Mesenchymal stem cell (in vitro differentiated cells and primary cell): ENCODE measurements around the gene LTBP2.

ENCODE experiments used
- DNase-seq: peaks from one replicate; pipeline ENCODE4 v3.0.0-alpha.2; 2013
- H2AFZ ChIP-seq: one replicate; pipeline ENCODE4 v1.6.1; 2013; ENCODE audit warnings: low read depth, mild to moderate bottlenecking, control low read depth, inconsistent platforms, low read length, moderate library complexity
- H2AK5ac ChIP-seq: 2 replicates; pipeline ENCODE4 v1.6.1; 2013; ENCODE audit warnings: low read length, moderate library complexity, mild to moderate bottlenecking, inconsistent platforms; ENCODE audit not compliant: severe bottlenecking
- H2BK120ac ChIP-seq: one replicate; pipeline ENCODE4 v1.6.1; 2013; ENCODE audit warnings: low read depth, mild to moderate bottlenecking, inconsistent platforms, low read length, moderate library complexity
- H2BK12ac ChIP-seq, 2 experiments: one replicate each; pipeline ENCODE4 v1.6.1; 2013; ENCODE audit warnings: inconsistent platforms in 2 of 2, low read length in 2 of 2, mild to moderate bottlenecking in 2 of 2, moderate library complexity in 2 of 2, control low read depth in 1 of 2
- H2BK15ac ChIP-seq: one replicate; pipeline ENCODE4 v1.6.1; 2013; ENCODE audit warnings: mild to moderate bottlenecking, low read depth, inconsistent platforms; ENCODE audit not compliant: poor library complexity, severe bottlenecking
- H2BK5ac ChIP-seq: 2 replicates; pipeline ENCODE4 v1.6.1; 2013; ENCODE audit warnings: low read depth, mild to moderate bottlenecking, low read length, control low read depth, inconsistent platforms; ENCODE audit not compliant: poor library complexity, severe bottlenecking
- H3K14ac ChIP-seq, 2 experiments: one replicate each; pipeline ENCODE4 v1.6.1; 2013; ENCODE audit warnings: inconsistent platforms in 2 of 2, low read length in 2 of 2, control low read depth in 1 of 2, mild to moderate bottlenecking in 1 of 2, moderate library complexity in 1 of 2
- H3K18ac ChIP-seq, 2 experiments: one replicate each; pipeline ENCODE4 v1.6.1; 2013; ENCODE audit warnings: inconsistent platforms in 2 of 2, low read length in 2 of 2, control low read depth in 1 of 2, low read depth in 1 of 2, mild to moderate bottlenecking in 1 of 2
- H3K23ac ChIP-seq, 2 experiments: one replicate each; pipeline ENCODE4 v1.6.1; 2013; ENCODE audit warnings: inconsistent platforms in 2 of 2, low read length in 2 of 2, mild to moderate bottlenecking in 2 of 2, moderate library complexity in 2 of 2, control low read depth in 1 of 2
- H3K27ac ChIP-seq: 2 replicates; pipeline ENCODE4 v1.5.1; 2013; ENCODE audit warnings: mild to moderate bottlenecking, moderate library complexity, low read length, control low read depth, inconsistent platforms; ENCODE audit not compliant: poor library complexity, severe bottlenecking
- H3K27me3 ChIP-seq, 2 experiments: 2 replicates each; pipeline versions ENCODE4 v1.6.1 to v1.7.0; 2013; ENCODE audit warnings: low read length in 2 of 2, mild to moderate bottlenecking in 2 of 2, moderate library complexity in 2 of 2, control low read depth in 1 of 2, inconsistent platforms in 1 of 2; ENCODE audit not compliant: control insufficient read depth in 1 of 2, insufficient read depth in 1 of 2
- H3K36me3 ChIP-seq, 2 experiments: 2 replicates each; pipeline versions ENCODE4 v1.6.1 to v1.7.0; 2013; ENCODE audit warnings: low read length in 2 of 2, control low read depth in 1 of 2, inconsistent platforms in 1 of 2, low read depth in 1 of 2, mild to moderate bottlenecking in 1 of 2; ENCODE audit not compliant: insufficient read depth in 2 of 2, control insufficient read depth in 1 of 2
- H3K4ac ChIP-seq, 2 experiments: one replicate each; pipeline ENCODE4 v1.6.1; 2013; ENCODE audit warnings: inconsistent platforms in 2 of 2, low read length in 2 of 2, mild to moderate bottlenecking in 2 of 2, moderate library complexity in 2 of 2, control low read depth in 1 of 2, low read depth in 1 of 2
- H3K4me1 ChIP-seq: 2 replicates; pipeline ENCODE4 v1.6.1; 2013; ENCODE audit warnings: low read depth, low read length, control low read depth; ENCODE audit not compliant: control insufficient read depth, insufficient read depth
- H3K4me2 ChIP-seq: 2 replicates; pipeline ENCODE4 v1.6.1; 2013; ENCODE audit warnings: low read length, mild to moderate bottlenecking, inconsistent platforms; ENCODE audit not compliant: poor library complexity, severe bottlenecking
- H3K4me3 ChIP-seq, 2 experiments: 2 replicates each; pipeline versions ENCODE4 v1.5.1 to v1.7.0; 2013; ENCODE audit warnings: low read length in 2 of 2, mild to moderate bottlenecking in 2 of 2, control low read depth in 1 of 2, low read depth in 1 of 2; ENCODE audit not compliant: insufficient read depth in 1 of 2
- H3K79me1 ChIP-seq: replicated peaks from 2 replicates; pipeline ENCODE4 v1.6.1; 2013; ENCODE audit warnings: mild to moderate bottlenecking, control low read depth, low read length, inconsistent platforms; ENCODE audit not compliant: poor library complexity, severe bottlenecking
- H3K9ac ChIP-seq: 2 replicates; pipeline ENCODE4 v1.7.0; 2013; ENCODE audit warnings: mild to moderate bottlenecking, low read length, moderate library complexity
- H3K9me3 ChIP-seq: 2 replicates; pipeline ENCODE4 v1.7.0; 2013; ENCODE audit warnings: mild to moderate bottlenecking, low read length; ENCODE audit not compliant: control insufficient read depth
- H4K8ac ChIP-seq: one replicate; pipeline ENCODE4 v1.6.1; 2013; ENCODE audit warnings: inconsistent platforms, mild to moderate bottlenecking, low read length, moderate library complexity
- H4K91ac ChIP-seq: one replicate; pipeline ENCODE4 v1.6.1; 2013; ENCODE audit warnings: mild to moderate bottlenecking, low read length, inconsistent platforms
- WGBS: methylation state at CpG from one replicate; pipeline ENCODE4 v1.1.7; 2013; ENCODE audit warnings: mixed read lengths; 5-methylcytosine and 5-hydroxymethylcytosine counted together

Gene LTBP2

GRCh38 chr14:74615735-74616134, 3.7 kb upstream of the LTBP2 start:
- Histone ChIP-seq H3K4me1 (peaks cover 55% of the 10 kb centered on the region), H3K36me3 (peaks cover 0 to under 1% of the 10 kb centered on the region in 2 experiments), H4K91ac (no peak overlapping the region), H3K79me1 (peaks cover 3% of the 10 kb centered on the region), H3K4me2 (no peak overlapping the region), H2BK12ac (peak overlapping the region in 1 of 2 experiments; percentile 95), H3K27ac (peak overlapping the region; percentile 95), H2AFZ (no peak overlapping the region), H3K27me3 (no peaks in the 10 kb centered on the region), H3K14ac (no peak overlapping the region), H2BK15ac (peak overlapping the region; percentile 78), H4K8ac (no peak overlapping the region), H3K9me3 (no peaks in the 10 kb centered on the region), H3K9ac (peak overlapping the region; percentile 65), H3K18ac (peak overlapping the region in 1 of 2 experiments; percentile 64), H3K4me3 (peak overlapping the region in 1 of 2 experiments; percentile 61), H3K4ac (peak overlapping the region; percentile 19 to 24), H3K23ac (no peak overlapping the region), H2AK5ac (peak overlapping the region; percentile 100), H2BK5ac (peak overlapping the region; percentile 19), H2BK120ac (peak overlapping the region; percentile 27)
- WGBS, result 98% methylated on average over 14 of the region's 14 CpGs
- DNase-seq, result no peak

DNA sequence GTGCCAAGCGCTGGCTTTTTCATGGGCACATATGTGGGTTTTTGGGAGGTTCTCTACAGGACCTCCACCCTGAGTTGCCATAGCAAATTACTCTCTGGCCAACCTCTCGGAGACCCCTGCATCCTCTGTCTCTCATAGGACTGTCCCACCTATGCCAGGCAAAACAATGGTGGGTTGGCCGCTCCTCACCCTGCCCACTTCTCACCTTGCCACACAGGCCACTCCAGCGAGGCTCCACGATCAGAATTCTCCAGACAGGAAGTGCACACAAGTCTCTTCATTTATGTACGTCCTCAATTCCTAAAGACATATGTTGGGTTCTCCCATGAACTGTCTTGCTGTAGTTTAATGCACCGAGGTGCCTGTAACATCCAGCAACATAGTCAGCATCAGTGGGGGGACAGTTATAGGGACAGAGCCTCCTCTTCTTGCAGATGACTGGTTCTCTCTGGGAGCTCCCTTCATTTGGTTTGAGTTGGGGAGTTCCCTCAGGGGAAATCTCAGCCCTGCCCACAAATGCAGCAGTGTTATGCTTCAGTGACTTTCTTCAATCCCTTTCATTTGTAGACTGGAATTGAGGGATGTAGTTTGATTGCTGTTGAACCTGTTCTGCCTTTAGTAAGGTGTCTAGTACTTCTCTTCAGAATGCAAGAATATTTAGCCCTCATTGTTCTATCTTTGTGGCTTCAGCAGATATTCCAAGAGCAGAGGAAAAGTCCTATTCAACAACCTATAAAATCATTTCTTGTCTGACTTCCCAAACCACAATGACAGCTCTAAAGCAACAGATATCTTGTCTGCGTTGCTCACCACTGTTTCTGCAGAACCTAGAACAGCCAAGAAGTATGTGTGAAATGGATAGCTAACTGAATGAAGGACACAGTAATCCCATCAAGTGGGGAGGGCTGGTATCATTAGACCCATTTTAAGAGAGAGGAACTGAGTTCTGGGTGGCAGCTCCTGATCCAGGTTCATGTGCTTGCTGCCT, 2.8 kb upstream of the LTBP2 start:
- 90% methylated on average over 8 of the region's 8 CpGs for WGBS
- Histone ChIP-seq H4K8ac (no peak overlapping the region), H3K27ac (peak overlapping the region; percentile 95), H3K27me3 (no peaks in the 10 kb centered on the region), H2BK5ac (no peak overlapping the region), H2AFZ (no peak overlapping the region), H2BK120ac (no peak overlapping the region), H3K4ac (no peak overlapping the region), H2AK5ac (peak overlapping the region; percentile 100), H2BK12ac (peak overlapping the region; percentile 23 to 47), H3K23ac (no peak overlapping the region), H3K4me1 (peaks cover 57% of the 10 kb centered on the region), H3K4me3 (peak overlapping the region in 1 of 2 experiments; percentile 61), H3K18ac (peak overlapping the region in 1 of 2 experiments; percentile 64), H3K4me2 (peak overlapping the region; percentile 25), H3K79me1 (peaks cover 3% of the 10 kb centered on the region), H3K14ac (peak overlapping the region; percentile 67 to 74), H3K9ac (peak overlapping the region; percentile 65), H2BK15ac (no peak overlapping the region), H4K91ac (peak overlapping the region; percentile 34), H3K36me3 (peaks cover 0 to 5% of the 10 kb centered on the region in 2 experiments), H3K9me3 (no peaks in the 10 kb centered on the region)
- no peak for DNase-seq

DNA sequence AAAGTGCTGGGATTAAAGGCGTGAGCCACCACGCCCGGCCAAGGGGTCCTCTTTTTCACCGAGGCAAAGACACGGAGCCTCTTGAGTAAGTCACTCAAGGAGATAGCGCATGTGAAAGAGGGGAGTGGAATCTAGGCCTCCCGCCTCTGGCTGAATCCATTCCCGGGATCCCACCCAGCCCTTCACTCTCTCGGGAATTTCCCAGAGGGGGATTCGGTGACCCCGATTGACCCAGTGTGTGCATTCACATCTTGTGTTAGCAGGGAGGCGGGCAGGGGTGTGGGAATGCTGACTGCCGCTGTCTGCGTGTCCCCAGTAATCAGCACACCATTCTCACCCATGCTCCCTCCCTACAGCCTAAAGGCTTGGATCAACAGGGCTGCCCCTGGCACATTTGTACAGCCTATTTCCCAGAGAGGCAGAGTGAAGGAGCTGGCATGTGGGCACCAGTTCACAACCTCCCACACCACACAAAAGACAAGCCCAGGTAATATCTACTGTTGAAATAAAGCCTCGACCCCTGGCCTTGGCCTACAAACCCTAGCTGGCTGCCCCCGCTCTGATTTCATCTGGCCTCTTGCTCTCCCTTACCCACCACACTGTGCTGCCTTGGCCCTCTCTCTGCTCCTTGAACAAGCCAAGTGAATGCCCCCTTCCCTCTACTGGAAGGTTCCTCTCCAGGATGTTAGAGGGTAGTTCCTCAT, 1.3 kb upstream of the LTBP2 start:
- H3K4me3 ChIP-seq, result peak overlapping the region; percentile 3 to 42
- peak overlapping the region in 1 of 2 experiments; percentile 85 for H3K23ac ChIP-seq
- H2BK120ac ChIP-seq, result peak overlapping the region; percentile 49
- peak overlapping the region; percentile 70 for H2BK5ac ChIP-seq
- DNase-seq, result no peak
- peak overlapping the region; percentile 63 for H4K91ac ChIP-seq
- peaks cover 3% of the 10 kb centered on the region for H3K79me1 ChIP-seq
- H2BK15ac ChIP-seq, result peak overlapping the region; percentile 64
- H3K14ac ChIP-seq, result peak overlapping the region in 1 of 2 experiments; percentile 61
- peak overlapping the region; percentile 69 to 82 for H3K18ac ChIP-seq
- 90% methylated on average over 13 of the region's 16 CpGs for WGBS
- peaks cover 55% of the 10 kb centered on the region for H3K4me1 ChIP-seq
- H2BK12ac ChIP-seq, result peak overlapping the region; percentile 92 to 97
- no peaks in the 10 kb centered on the region for H3K27me3 ChIP-seq
- H3K27ac ChIP-seq, result peak overlapping the region; percentile 95
- no peaks in the 10 kb centered on the region for H3K9me3 ChIP-seq
- H3K4me2 ChIP-seq, result peak overlapping the region; percentile 44
- no peak overlapping the region for H4K8ac ChIP-seq
- H2AFZ ChIP-seq, result no peak overlapping the region
- H3K36me3 ChIP-seq, result peaks cover 0 to 11% of the 10 kb centered on the region in 2 experiments
- no peak overlapping the region for H3K9ac ChIP-seq
- H2AK5ac ChIP-seq, result peak overlapping the region; percentile 95
- H3K4ac ChIP-seq, result peak overlapping the region; percentile 2 to 24
